HL-60 (cell line): ENCODE data around the gene DIO1.

ENCODE experiments used
- CTCF ChIP-seq: IDR thresholded peaks from one replicate; pipeline ENCODE4 v1.5.1; 2011; ENCODE audit warnings: low read length, control low read depth, inconsistent platforms; ENCODE audit not compliant: insufficient read depth
- GABPA ChIP-seq: IDR thresholded peaks from 2 replicates; pipeline ENCODE4 v1.6.1; 2012; ENCODE audit warnings: low read depth
- POLR2AphosphoS5 ChIP-seq: IDR thresholded peaks from 2 replicates; pipeline ENCODE4 v1.6.1; 2012; ENCODE audit warnings: low read depth
- REST ChIP-seq: IDR thresholded peaks from 2 replicates; pipeline ENCODE4 v1.6.1; 2012; ENCODE audit warnings: low read depth; ENCODE audit not compliant: insufficient replicate concordance
- SPI1 ChIP-seq: IDR thresholded peaks from 2 replicates; pipeline ENCODE4 v1.6.1; 2012; ENCODE audit warnings: low read depth, mild to moderate bottlenecking, borderline replicate concordance

- TF ChIP-seq GABPA (no peak), CTCF (no peak), POLR2AphosphoS5 (peak; percentile 42; the same call in 1 of the 2 replicates), REST (no peak), SPI1 (no peak)
These were observed 51.7 kb downstream of the DIO1 start, which contains the start of gene IFT25 for GRCh38 chr1:53945433-53946251.
